Measurements from ENCODE around the gene STX3.
"Not testable (repeated sequence)": the region's sequence is repeated elsewhere in the genome, so short reads cannot be mapped to it uniquely, and the experiment has no call there.

STX3 gene

DNA sequence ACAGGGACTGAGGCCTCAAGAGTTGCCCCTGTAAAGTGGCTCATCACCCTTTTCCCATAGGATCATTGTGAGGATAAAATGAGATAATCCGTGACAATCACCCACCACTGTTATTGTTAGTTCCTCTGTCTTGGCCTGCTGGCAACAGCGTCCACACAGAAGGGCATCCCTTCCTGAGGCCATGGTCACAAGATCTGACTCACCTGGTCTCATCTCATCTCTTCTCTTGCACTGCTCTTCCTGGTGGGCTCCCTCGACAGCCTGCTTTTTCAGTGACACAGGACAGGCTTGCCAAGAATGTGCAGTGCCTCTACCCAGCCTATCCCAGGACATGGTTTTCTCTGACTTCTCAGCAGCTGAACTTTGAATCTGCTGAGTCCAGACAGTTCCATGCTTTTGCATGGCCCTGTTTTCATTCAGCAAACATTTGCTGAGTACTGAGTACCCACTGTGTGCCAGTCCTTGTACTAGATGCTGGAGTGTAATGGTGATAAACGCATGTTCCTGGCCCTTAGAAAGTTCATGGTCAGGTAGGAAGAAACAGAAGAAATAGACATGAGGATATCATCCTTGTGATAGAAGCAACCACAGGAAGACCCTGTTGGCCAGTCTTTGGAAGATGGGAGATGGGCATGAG, 3.3 kb downstream of the STX3 start:
- no peak for DNase-seq (ENCODE audit: low spot score)

DNA sequence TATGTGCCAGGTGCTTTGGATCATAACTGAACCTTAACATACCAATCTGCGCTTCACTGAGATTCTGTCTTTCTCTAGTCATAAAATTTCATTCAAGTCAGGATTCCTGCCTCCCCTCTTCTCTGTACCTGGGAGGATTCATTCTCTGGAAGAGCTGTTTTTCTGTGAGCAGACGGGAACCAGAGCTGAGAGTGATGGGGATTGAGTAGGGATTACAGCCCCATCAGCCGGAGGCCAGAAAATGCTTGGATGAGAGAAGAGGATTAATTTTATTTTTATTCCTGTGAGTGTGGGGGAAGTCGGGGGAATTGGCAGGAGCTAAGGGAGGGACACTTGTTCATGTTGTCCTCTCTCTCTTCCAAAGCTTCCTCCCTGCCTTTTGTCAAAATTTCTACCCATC, 4.7 kb downstream of the STX3 start:
- no peak for DNase-seq (ENCODE audit: low spot score)

DNA sequence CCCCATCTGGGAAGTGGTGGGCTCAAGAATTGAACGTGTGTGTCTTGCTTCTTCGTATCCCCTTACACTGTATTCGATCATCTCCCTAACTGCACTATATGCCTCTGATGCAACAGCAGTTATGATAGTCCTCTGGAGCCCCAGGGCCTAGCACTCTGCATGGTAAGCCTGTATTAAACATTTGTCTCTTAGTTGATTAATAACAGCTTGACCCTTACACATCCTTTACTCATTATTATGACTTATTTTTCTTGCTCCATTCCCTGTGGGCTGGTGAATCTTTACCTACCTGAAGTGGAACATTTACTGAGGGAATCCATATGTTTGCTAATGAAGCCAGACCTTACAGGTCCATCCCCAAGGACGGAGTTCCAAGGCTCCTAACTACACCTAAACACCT, 5.6 kb downstream of the STX3 start:
- no peak for DNase-seq (ENCODE audit: low spot score)

DNA sequence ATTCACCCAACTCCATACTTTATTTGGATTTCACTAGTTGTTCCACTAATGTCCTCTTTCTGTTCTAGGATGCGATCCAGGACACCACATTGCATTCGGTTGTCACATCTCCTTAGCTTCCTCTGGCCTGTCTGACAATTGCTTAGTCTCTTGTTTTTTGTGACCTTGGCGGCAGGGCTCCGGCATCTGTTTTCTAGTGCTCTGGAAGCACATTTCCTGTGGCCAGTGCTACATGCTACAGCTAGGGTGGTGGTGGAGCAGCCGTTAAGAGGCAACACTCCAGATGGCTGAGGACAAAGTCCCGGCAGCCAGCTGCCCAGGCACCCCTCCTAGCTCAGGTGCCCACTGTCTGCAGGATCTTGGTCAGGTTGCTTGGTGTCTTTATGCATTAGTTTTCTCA, 6.8 kb downstream of the STX3 start:
- no peak for DNase-seq (ENCODE audit: low spot score)

DNA sequence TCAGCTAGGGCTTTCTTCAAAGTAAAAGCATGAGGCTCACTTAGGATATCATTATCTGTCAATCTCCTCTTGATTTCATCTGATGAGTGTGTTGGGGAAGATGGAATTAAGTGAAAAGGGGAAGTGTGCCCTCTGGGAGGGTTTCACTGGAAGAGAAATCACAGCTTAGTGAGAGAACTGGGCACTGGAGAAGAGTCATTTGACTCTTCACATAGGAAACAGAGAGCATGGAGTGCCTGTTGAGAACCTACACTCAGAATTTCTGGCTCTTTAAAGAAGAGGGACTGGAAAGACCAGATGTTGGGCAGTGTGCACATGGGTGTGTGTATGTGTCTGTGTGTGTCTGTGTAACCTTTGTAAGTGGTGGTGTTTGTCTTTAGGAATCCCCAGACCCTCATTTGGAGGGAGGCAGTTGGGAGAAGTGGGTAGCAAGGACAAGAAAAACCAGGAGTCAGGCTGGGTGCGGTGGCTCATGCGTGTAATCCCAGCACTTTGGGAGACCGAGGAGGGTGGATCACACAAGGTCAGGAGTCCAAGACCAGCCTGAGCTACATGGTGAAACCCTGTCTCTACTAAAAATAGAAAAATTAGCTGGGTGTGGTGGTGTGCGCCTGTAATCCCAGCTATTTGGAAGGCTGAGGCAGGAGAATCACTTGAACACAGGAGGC, 10.0 kb downstream of the STX3 start:
- DNase-seq (ENCODE audit: low spot score) = no peak

DNA sequence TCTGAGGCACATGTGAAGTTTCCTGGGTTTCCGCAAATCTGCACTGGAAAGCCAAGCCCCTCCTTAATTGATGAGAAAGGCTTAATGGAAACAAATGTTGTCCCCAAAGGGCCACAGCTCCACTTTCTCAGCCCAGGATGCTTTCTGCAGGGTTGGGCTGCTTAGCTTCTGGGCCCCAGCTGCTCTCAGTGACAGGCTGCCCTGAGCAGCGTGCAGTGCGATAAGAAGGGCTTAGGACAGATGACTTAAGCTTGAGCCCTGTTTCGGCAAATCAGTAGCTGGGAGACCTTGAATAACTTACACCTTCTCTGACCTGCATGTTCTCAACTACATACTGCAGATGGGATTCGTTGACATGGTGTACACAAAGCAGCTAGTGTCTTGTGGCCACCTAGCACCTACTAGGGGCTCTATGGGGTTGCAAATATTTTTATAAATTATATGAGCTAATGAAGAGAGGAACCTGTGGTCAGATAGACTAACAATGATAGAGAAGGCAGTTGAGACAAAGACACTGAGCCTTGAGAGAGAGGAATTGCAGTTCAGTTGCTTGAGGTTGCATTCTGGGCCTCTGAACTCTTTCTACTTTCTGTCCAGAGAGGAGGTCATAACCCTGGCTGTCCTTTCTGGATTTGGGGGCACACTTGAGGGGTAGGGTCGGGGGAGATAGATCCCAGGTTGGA, 11.5 kb downstream of the STX3 start:
- DNase-seq (ENCODE audit: low spot score) = no peak

DNA sequence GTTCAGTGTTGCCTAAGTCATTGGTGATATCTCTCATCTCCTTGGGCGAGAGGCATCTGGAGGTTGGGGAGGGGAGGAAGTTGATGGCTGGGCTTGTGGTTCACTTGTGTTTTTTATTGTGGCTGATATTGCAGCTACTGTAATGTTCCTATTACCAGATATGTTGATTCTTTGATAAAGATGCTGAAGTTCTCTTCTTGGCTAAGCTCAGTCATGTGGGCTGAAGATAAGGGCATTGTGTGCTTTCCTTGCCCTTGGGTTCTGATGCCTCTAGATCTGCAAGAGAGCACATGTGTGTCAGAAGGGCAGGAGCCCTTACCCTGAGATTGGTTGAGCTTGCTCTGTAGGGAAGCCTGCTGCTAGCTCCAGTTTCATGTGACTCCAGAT, 12.0 kb downstream of the STX3 start:
- no peak for DNase-seq (ENCODE audit: low spot score)

DNA sequence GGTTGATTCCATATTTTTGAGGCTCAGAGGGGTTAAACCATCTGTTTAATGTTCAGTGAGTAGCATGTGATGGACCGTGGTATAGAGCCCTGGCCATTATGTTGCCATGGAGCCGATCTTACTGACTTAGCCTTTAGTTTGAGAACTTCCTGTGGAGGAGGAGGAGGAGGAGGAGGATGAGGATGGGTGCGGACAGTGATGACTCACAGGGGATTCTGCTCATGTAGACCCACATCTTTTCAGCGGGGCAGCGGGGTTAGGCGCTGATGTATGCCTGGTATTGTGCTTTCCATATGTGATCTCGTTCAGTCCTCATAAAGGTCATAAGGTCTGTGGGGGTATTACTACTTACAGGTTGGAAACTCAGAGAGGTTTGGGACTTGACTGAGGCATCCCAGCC, 13.9 kb downstream of the STX3 start:
- no peak for DNase-seq (ENCODE audit: low spot score)

DNA sequence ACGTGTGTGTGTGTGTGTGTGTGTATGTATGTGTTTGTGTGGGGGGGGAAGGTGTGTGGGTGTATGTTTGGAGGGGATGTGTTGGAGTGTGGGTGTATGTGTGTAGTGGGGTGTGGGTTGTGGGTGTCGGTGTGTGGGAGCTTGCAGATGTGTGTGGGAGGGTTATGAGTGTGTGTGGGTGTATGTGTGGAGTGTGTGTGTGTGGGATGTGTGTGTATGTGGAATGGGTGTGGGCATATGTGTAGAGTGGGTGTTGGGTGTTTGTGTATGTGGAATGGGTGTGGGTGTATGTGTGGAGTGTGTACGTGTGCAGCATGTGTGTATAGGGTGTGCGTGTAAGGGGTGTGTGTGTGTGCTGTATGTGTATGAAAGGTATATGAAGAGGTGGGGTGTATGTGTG, 14.7 kb downstream of the STX3 start:
- no peak for DNase-seq (ENCODE audit: low spot score)

DNA sequence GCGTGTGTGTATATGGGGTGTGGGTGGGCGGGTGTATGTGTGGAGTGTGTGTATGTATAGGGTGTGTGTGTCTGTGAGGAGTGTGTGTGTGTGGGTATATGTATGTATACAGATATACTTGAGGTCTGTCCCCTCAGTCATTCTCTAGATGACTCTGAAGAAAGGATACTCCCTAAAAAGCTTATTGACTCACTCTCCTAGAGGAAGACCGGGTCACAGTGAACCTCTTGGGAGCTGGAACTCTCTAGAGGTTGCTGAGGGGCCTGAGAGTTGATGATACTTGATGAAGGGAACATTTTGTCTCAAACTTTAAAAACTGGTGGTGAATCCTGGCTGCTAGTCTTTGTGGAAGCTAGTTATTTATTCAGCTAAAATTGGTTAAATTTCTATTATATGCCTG, 15.1 kb downstream of the STX3 start:
- DNase-seq (ENCODE audit: low spot score) = no peak

DNA sequence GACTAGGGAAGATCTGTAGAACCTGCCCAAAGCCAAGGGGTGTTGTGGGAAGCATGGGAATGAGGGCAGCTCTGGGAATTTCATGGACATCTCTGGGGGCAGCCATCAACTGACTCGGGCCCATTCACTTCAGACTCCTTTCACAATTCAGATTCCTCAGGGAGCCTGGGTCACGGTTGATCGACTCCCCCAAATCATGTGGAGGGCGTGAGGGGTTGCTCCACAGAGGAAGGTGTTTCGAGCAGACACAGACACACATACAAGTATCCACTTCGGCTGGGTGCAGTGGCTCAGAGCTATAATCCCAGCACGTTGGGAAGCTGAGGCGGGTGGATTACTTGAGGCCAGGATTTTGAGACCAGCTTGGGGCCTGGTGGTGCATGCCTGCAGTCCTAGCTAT, 15.7 kb downstream of the STX3 start:
- no peak for DNase-seq (ENCODE audit: low spot score)

DNA sequence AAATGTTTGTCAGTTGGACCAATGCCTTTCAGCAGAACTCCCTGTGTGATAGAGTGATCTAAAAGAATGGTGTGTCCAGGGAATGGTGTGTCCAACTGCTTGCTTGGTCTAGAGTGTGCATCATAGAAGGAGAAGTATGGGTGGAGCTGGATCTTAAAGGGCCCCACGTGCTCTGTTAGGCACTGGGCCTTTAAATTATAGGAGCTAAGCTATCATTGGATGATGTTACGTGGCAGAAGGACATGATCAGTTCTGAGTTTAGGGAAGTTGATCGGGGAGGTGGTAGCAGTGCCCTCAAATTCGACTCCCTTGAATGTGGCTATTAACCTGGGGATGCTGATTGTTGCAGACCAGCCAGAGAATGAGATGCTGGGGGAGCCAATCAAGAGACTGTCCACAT, 16.4 kb downstream of the STX3 start:
- no peak for DNase-seq (ENCODE audit: low spot score)

DNA sequence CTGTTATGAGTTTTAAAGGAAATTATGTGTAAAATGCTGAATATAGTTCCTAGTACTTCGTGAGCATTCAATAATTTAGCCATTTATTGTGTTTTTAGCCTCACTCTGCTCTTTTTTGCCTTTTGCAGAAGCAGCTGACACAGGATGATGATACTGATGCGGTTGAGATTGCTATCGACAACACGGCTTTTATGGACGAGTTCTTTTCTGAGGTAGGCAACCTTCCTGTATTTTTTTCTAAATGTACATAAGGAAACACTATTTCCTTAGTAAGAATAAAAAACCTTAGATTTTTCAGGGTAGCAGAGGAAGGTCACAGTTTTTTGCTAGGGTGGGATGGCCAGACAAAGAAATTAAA, 17.9 kb downstream of the STX3 start:
- no peak for DNase-seq (ENCODE audit: low spot score)

DNA sequence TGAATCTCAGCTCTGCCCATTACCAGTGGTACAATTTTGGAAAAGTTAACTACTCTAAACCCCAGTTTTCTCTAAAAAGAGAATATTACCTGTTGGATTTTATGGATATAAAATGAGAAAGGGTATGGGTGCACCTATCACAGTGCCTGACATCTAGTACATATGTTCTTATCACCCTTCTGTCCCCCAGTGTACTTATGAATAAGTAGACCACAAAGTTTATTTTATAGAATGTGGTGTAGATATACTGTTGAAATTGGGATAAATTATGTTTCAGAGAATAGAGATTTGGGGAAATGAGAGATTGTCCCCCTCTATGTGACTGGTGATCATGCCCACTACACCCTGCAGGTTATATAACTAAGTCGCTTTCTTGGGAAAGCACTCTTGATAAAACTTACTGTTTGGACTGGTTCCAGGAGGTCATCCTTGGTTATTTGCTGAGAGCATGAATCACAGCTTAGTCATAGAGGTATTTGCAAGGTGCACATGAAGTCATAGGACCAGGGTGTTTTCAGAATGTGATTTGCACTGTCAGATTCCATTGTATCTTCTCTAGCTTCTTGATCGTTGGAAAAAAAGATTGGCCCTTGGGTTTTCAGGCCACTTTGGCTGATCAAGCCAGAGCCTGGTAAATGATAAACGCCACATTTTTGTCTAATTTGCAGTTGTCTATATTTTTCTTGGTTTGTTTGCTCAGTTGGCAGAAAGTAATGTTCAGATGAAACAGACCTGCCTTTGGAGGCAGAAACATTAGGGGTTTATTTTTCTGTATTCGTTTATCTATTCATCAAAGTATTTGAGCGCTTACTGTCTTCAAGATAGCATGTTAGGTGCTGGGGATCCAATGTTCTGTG, 21.3 kb downstream of the STX3 start:
- peak; percentile 29 for DNase-seq (ENCODE audit: low spot score)

DNA sequence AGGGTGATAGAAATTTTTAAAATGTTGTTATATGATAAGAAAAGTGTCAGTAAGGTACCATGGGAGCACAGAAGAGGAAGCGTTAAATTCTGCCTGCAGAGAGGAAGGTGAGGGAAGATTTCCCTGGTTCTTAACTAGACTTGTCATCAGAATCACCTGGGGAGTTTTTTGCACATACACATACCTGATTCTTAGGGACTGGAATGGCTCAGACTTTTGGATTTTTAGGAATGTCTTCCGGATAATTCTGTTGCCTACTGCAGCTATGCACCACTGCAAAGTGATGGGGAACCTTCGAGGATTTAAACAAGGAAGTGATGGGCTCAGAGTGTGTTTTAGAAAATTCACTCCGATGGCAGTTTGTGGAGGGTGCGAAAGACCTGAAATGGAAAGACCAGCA, 21.9 kb downstream of the STX3 start:
- no peak for DNase-seq (ENCODE audit: low spot score)

DNA sequence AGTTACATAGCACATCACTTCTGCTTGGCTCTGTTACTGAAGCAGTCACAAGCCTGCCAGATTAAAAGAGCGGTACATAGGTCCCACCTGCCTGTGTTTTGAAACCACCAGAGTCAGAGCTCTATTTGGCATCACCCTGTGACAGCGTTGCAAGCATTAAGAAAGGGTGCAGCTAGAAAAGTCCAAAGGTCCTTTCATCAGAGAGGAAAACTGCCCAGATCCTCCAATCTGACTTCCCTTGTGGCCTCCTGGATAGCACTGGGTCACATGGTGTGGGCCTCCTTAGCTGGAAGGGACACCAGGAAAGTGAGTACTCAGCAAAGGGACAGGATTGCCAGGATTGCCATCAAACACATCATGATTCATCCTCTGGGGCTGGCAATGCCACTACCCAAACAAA, 22.9 kb downstream of the STX3 start:
- no peak for DNase-seq (ENCODE audit: low spot score)

DNA sequence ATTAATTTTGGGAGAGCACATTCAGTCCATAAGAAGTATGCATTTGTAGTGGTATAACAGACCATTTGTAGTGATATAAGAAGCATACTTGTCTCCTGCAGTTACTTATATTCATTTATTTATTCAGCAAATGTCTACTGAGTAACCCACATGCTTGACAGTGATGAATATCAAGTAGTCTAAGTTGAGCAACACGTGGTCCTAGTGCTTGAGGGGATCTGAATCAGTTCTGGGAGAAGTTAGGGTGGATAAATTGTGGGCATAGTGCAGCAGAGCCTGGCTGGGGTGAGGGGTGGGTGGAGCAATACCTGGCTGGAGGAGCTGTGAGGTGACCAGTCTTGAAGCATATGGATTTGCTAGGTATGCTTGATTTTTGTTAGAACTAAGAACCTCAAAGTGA, 24.3 kb downstream of the STX3 start:
- no peak for DNase-seq (ENCODE audit: low spot score)

DNA sequence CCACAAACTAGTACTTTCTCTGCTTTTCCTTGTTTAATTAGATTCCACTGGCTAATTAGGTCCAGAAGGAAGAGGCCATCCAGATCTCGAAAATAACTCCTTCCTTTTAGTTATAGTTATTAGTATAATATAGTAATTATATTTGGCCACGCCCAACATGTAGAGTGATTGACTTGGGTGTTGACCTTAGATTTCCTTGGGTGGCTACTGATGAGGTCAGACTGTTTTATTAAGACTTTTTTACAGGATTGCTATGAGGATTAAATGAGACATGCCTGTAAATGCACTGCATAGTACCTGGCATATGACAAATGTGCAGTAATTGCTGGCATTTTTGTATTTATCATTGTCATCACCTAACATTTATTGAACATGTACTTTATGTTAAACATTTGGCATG, 26.9 kb downstream of the STX3 start:
- no peak for DNase-seq (ENCODE audit: low spot score)

DNA sequence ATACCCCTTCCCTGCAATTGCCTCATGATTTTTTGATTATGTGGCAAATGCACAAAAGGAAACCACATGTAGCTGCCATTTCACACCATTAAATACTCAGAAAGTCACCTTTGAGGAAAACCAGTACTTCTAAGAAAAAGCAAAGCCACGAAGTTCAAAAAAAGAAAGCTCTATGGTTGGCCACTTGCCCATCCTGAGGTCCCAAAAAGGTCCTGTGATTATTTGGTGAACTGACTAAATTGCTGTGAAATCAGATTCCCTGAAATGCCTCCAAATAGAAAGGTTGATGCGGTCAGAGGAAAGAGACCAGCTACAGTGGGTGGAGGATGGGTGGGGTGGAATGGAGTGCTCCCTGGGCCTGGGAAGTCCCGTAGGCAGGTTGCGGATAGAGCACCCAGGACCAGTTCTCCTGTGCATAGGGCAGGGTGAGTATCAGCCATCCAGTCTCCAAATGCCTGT, 28.5 kb downstream of the STX3 start:
- no peak for DNase-seq (ENCODE audit: low spot score)

DNA sequence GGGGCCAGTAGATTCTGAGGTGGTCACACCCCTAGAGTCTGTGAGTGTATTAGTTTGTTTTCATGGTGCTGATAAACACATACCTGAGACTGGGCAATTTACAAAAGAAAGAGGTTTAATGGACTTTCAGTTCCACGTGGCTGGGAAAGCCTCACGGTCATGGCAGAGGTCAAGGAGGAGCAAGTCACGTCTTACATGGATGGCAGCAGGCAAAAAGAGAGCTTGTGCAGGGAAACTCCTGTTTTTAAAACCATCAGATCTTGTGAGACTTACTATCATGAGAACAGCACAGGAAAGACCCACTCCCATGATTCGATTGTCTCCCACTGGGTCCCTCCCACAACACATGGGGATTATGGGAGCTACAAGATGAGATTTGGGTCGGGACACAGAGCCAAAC, 29.3 kb downstream of the STX3 start:
- DNase-seq (ENCODE audit: low spot score) = not testable (repeated sequence)

DNA sequence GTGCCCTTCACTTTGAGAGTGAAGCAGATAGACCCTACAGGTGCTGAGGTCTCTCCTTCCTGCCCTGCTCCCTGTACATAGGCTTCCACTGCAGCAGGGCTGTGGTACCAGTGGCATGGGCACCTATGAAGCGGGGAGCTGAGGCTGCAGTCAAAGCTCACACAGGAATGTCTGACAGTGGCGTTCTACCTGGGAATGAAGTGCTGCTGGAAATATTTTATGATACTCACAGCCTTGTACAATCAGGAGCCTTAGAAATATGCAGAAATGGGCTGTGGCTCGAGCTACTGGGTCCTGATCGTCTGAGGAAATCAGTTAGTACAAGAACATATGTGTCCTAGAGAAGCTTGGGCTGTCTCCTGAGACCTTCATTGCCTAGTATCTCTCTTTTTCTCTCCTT, 30.6 kb downstream of the STX3 start:
- DNase-seq (ENCODE audit: low spot score) = no peak

DNA sequence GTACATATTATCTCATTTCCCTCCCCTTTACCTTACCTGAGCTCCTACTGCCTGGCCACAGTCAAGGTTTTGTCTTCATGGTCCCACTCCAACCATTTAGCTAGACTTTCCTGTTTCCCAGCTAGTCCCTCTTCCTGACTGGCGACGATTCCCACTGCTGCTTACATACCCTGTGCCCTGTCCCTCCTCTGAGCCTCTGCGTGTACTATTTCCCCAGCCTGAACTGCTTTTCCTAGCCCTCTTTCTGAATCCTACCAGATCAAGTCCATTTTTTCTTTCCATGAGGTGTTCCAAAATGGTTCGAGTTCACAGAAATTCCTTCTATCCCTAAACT, 32.0 kb downstream of the STX3 start:
- DNase-seq (ENCODE audit: low spot score) = no peak

DNA sequence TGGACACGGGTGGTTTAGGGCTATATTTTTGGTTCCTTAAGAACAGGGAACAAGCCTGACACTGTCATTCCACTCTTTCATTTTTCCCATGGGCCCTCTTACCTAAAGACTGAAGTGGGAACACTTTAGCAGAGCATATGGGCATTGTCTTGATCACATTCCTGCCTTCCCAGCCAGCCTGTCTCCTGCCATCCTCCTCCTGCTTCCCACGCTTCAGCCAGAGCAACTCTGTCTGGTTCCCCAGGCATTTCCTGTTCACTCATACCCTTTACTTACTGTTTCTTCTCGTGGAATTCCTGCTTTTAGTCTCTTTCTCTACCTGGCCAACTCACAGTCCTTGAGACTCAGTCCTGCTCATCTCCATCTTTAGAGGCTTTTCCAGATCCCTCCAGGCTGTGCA, 32.6 kb downstream of the STX3 start:
- peak; percentile 37 for DNase-seq (ENCODE audit: low spot score)

Data from AG08396 (cell line).